GM12875 (cell line): Measurements from ENCODE around the gene PGBD5.

Source experiments
- H3K4me3 ChIP-seq: one replicate; pipeline ENCODE4 v1.5.1; 2011; ENCODE audit warnings: low read depth, low read length, control low read depth
- CTCF ChIP-seq: IDR thresholded peaks from 2 replicates; pipeline ENCODE4 v1.5.1; 2011; ENCODE audit warnings: low read depth, mild to moderate bottlenecking, control low read depth, inconsistent platforms, low read length, moderate library complexity, borderline replicate concordance; ENCODE audit not compliant: insufficient read depth

PGBD5 gene

DNA sequence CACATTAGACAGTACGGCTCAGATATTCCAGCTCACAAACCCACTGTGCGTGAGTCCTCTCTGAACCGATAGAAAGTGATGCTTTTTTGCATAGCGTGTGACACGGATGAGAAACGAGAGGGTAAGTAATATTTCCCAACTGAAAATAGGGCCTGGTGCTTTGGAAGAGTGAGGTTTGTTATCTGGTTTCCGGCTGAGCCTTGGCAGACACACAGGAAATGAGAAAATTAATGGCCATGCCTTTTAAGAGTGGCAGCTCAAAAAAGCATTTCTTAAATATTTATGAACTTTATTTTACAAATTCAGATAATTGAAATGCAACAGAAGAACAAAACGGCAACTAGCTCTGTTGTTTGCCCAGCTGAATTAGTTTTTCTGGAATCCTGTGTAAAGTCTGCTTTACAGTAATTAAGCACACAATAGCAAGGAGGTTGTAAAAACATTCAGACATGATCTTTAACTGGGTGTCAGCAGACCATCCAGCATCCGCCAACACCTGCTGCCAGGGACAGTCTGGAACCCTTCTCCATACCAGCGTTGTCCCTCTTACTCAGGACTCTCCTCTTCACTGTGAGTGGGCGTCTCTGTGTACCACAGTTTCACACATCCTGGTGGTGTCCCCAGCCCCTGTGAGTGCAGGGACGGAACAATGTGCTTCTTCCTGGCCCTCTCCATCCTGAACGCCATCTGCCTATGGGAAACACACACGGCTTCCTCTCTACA, 155.4 kb downstream of the PGBD5 start:
- no peak for TF ChIP-seq CTCF
- H3K4me3 ChIP-seq: no peak overlapping the region

- no peak overlapping the region for H3K4me3 ChIP-seq
These were observed 156.0 kb downstream of the PGBD5 start for GRCh38 chr1:230270185-230270558.

GRCh38 chr1:230268371-230269170, 157.6 kb downstream of the PGBD5 start:
- H3K4me3 ChIP-seq: no peak overlapping the region
- 0 out of 2 replicates have a peak, but pooled peaks have one; percentile 20 for TF ChIP-seq CTCF

More at GRCh38 chr1:230270185-230270558, 156.0 kb downstream of the PGBD5 start:
- TF ChIP-seq CTCF: no peak

GRCh38 chr1:230267338-230268065, 158.6 kb downstream of the PGBD5 start:
- H3K4me3 ChIP-seq: no peak overlapping the region
- no peak for TF ChIP-seq CTCF

GRCh38 chr1:230266456-230266855, 159.7 kb downstream of the PGBD5 start:
- no peak for TF ChIP-seq CTCF
- no peak overlapping the region for H3K4me3 ChIP-seq

DNA sequence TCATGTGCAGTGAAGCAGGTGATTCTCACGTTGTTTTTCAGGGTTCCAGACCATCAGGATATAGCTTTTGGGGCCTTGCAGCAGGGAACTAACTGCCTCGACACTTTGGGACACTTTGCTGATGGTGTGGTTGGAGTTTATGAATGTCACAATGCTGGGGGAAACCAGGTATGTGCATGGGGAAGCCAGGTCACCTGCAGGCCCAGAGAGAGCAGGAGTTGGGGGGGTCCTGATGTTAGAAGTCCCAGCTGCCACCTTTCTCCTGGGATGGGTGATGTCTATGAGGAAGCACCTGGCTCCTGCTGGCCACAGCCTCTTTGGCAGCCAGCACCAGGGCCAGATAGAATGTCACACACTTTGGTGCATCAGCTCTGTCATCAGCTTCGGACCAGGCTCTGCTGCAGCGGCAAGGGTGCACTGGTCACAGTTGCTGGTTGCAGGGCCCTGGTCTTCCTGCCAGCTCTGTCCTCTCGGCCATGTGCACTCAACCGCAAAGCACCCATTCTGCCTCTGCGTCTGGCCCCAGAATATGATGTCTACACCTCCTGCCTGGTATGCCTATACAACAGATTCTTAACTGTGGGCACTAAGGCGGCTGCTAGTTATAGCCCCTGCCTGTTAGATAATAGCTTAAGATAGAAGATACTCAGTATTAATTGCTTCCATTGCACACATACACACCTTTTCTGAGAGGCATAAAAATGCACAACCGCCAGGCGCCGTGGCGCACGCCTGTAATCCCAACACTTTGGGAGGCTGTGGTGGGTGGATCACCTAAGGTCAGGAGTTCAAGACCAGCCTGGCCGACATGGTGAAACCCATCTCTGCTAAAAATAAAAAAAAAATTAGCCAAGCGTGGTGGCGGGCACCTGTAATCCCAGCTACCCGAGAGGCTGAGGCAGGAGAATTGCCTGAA, 160.7 kb downstream of the PGBD5 start:
- no peak overlapping the region for H3K4me3 ChIP-seq
- TF ChIP-seq CTCF: no peak
